Activated B cell treated with CpG ODN at 0.5 μM for 24 hours (primary cell): ENCODE data around the gene CYSTM1. TPM values are rescaled to one million over a fixed set of nuclear protein-coding genes. Genes with fewer than 3 reads are reported as not detected.

Experiments used
- ATAC-seq: fragments of 200-7000 bp; cut with Tn5 transposase; one replicate; pipeline ENCODE4 v1.10.0; 2021; ENCODE audit warnings: low read depth, mild to moderate bottlenecking, moderate library complexity
- CTCF ChIA-PET: fragments of 350-600 bp; sonication (Branson Sonifier 250); formaldehyde crosslinking; loops from one replicate; lab custom pipeline; 2021; ENCODE audit warnings: antibody characterized with exemption; lab: Charles Lee
- POLR2A ChIA-PET: fragments of 350-600 bp; sonication (Branson Sonifier 250); formaldehyde crosslinking; loops from one replicate; lab custom pipeline; 2021; ENCODE audit warnings: antibody characterized with exemption; lab: Charles Lee
- DNase-seq: peaks from one replicate; pipeline ENCODE4 v3.0.0; 2022
- H3K27ac Mint-ChIP-seq: one replicate; pipeline ENCODE4 v1.8.0; 2020; ENCODE audit warnings: mixed read lengths
- H3K27me3 Mint-ChIP-seq: one replicate; pipeline ENCODE4 v1.8.0; 2021; ENCODE audit warnings: mixed read lengths
- H3K36me3 Mint-ChIP-seq: one replicate; pipeline ENCODE4 v1.8.0; 2021; ENCODE audit warnings: low read depth, mixed read lengths
- H3K4me1 Mint-ChIP-seq: one replicate; pipeline ENCODE4 v1.8.0; 2021; ENCODE audit warnings: mixed read lengths
- H3K4me3 Mint-ChIP-seq: one replicate; pipeline ENCODE4 v1.8.0; 2020; ENCODE audit warnings: mild to moderate bottlenecking, mixed read lengths
- H3K9me3 Mint-ChIP-seq: one replicate; pipeline ENCODE4 v1.8.0; 2020; ENCODE audit warnings: mixed read lengths
- CTCF ChIP-seq: fragments of 200-600 bp; IDR thresholded peaks from one replicate; pipeline ENCODE4 v1.8.0; 2022; ENCODE audit warnings: antibody characterized with exemption, mild to moderate bottlenecking
- intact Hi-C: fragments of 100-400 bp; cut with micrococcal nuclease; formaldehyde crosslinking; loops from one replicate; pipeline ENCODE4 v1.15.1; 2024
- total RNA-seq: library from RNA; stranded (reverse); gene quantifications from 2 replicates; pipeline ENCODE4 v1.2.3, GENCODE V29; 2022

Gene CYSTM1
- total RNA-seq, 1 donor from 2014 or later: 20.1 TPM

GRCh38 chr5:140205216-140205615 is 30.2 kb downstream of the CYSTM1 start:
- Mint-ChIP-seq H3K36me3 (no peaks in the 10 kb centered on the region), H3K27me3 (no peaks in the 10 kb centered on the region), H3K4me1 (peaks cover 3% of the 10 kb centered on the region), H3K4me3 (no peak overlapping the region), H3K9me3 (no peaks in the 10 kb centered on the region), H3K27ac (no peak overlapping the region)
- POLR2A ChIA-PET: no interaction called here
- intact Hi-C loops: no loop called here
- no peak for ATAC-seq
- CTCF ChIA-PET: no interaction called here
- no peak for DNase-seq
- no peak for TF ChIP-seq CTCF

- H3K27me3 Mint-ChIP-seq: no peaks in the 10 kb centered on the region
- ATAC-seq: no peak
- DNase-seq: no peak
- H3K4me3 Mint-ChIP-seq: no peak overlapping the region
- no peak for TF ChIP-seq CTCF
- CTCF ChIA-PET: no interaction called here
- H3K36me3 Mint-ChIP-seq: no peaks in the 10 kb centered on the region
- no peaks in the 10 kb centered on the region for H3K9me3 Mint-ChIP-seq
- no peak overlapping the region for H3K27ac Mint-ChIP-seq
- peaks cover 3% of the 10 kb centered on the region for H3K4me1 Mint-ChIP-seq
- POLR2A ChIA-PET: no interaction called here
- intact Hi-C loops: no loop called here
Observed at GRCh38 chr5:140205952-140206351, 31.0 kb downstream of the CYSTM1 start.

GRCh38 chr5:140207250-140207964 is 32.4 kb downstream of the CYSTM1 start:
- no peak overlapping the region for H3K27ac Mint-ChIP-seq
- TF ChIP-seq CTCF: no peak
- intact Hi-C loops: no loop called here
- no peak overlapping the region for H3K4me3 Mint-ChIP-seq
- ChIA-PET POLR2A (no interaction called here), CTCF (interaction anchor here (1.1 kb wide), 1 partner anchor 36 kb away, joined by 3 read pairs; no protein-coding TSS in a partner anchor)
- peaks cover 3% of the 10 kb centered on the region for H3K4me1 Mint-ChIP-seq
- ATAC-seq (no peak), DNase-seq (no peak)
- no peaks in the 10 kb centered on the region for H3K36me3 Mint-ChIP-seq
- H3K27me3 Mint-ChIP-seq: no peaks in the 10 kb centered on the region
- H3K9me3 Mint-ChIP-seq: no peaks in the 10 kb centered on the region

GRCh38 chr5:140208065-140208464 is 33.1 kb downstream of the CYSTM1 start:
- Mint-ChIP-seq H3K4me3 (no peak overlapping the region), H3K4me1 (peaks cover 3% of the 10 kb centered on the region), H3K27ac (no peak overlapping the region), H3K36me3 (no peaks in the 10 kb centered on the region), H3K9me3 (no peaks in the 10 kb centered on the region), H3K27me3 (no peaks in the 10 kb centered on the region)
- DNase-seq (no peak), ATAC-seq (no peak)
- ChIA-PET CTCF (no interaction called here), POLR2A (no interaction called here)
- intact Hi-C loops: no loop called here
- TF ChIP-seq CTCF: no peak

- intact Hi-C loops: no loop called here
- POLR2A ChIA-PET: no interaction called here
- ATAC-seq (no peak), DNase-seq (no peak)
- Mint-ChIP-seq H3K27me3 (no peaks in the 10 kb centered on the region), H3K4me3 (no peak overlapping the region), H3K9me3 (no peaks in the 10 kb centered on the region), H3K36me3 (no peaks in the 10 kb centered on the region), H3K27ac (no peak overlapping the region), H3K4me1 (no peaks in the 10 kb centered on the region)
- CTCF ChIA-PET: no interaction called here
- TF ChIP-seq CTCF: no peak
Observed at GRCh38 chr5:140213370-140213983, 38.5 kb downstream of the CYSTM1 start.
